Pulmonary artery endothelial cell (primary cell): ENCODE data around the gene UBA52. TPM values are rescaled to one million over a fixed set of nuclear protein-coding genes. Genes with fewer than 3 reads are reported as not detected.
A peak's percentile ranks its signal among the peaks of the same experiment; 100 is the strongest.

Experiments used
- DNase-seq: peaks from one replicate; pipeline ENCODE4 v3.0.0-alpha.2; 2011; ENCODE audit warnings: low read depth, low spot score
- total RNA-seq: library from RNA; depleted of rRNA; stranded (reverse); fragments of >200 nt; gene quantifications from 2 replicates; pipeline ENCODE4 v1.2.3, GENCODE V29; 2014

Gene UBA52
- total RNA-seq, 1 donor from 2014 or later, result 970 TPM

GRCh38 chr19:18551631-18552030 is 20.0 kb upstream of the UBA52 start:
- no peak for DNase-seq

GRCh38 chr19:18557411-18558201 is 14.1 kb upstream of the UBA52 start, which contains the start of gene KXD1:
Gene KXD1 (plus strand): TSS chr19:18557870. CDS start chr19:18562057, 4,187 bp downstream.
- DNase-seq, result peak; percentile 98

- DNase-seq, result no peak
Measured at GRCh38 chr19:18558202-18558555, 13.5 kb upstream of the UBA52 start.

GRCh38 chr19:18558604-18559003 is 13.1 kb upstream of the UBA52 start:
- DNase-seq, result no peak

- DNase-seq, result no peak
Measured at GRCh38 chr19:18559685-18560084, 12.0 kb upstream of the UBA52 start.

GRCh38 chr19:18562086-18562485 is 9.6 kb upstream of the UBA52 start:
- peak; percentile 62 for DNase-seq

GRCh38 chr19:18566953-18567352 is 4.7 kb upstream of the UBA52 start:
- no peak for DNase-seq

GRCh38 chr19:18568367-18568766 is 3.3 kb upstream of the UBA52 start:
- no peak for DNase-seq

GRCh38 chr19:18574691-18575291 is 3.1 kb downstream of the UBA52 start:
- DNase-seq, result no peak

GRCh38 chr19:18576383-18576782 is 4.7 kb downstream of the UBA52 start:
- DNase-seq, result no peak

- DNase-seq, result no peak
Measured at GRCh38 chr19:18577365-18577914, 5.8 kb downstream of the UBA52 start.

GRCh38 chr19:18580311-18580710 is 8.7 kb downstream of the UBA52 start:
- DNase-seq, result no peak

GRCh38 chr19:18586306-18586705 is 14.6 kb downstream of the UBA52 start:
- DNase-seq, result no peak

GRCh38 chr19:18587561-18587960 is 15.9 kb downstream of the UBA52 start:
- no peak for DNase-seq

- no peak for DNase-seq
Measured at GRCh38 chr19:18587962-18588610, 16.4 kb downstream of the UBA52 start.

GRCh38 chr19:18588611-18589379 is 17.1 kb downstream of the UBA52 start, which contains the start of gene REX1BD:
Gene REX1BD (plus strand): TSS chr19:18588798. CDS start chr19:18588802, 4 bp downstream.
- DNase-seq, result peak; percentile 46

GRCh38 chr19:18589380-18590272 is 18.0 kb downstream of the UBA52 start:
- DNase-seq, result no peak

- DNase-seq, result no peak
Measured at GRCh38 chr19:18590273-18591272, 18.9 kb downstream of the UBA52 start.
